Mononuclear cell (primary cell): ENCODE results near the gene MEGF6. TPM values are rescaled to one million over a fixed set of nuclear protein-coding genes. Genes with fewer than 3 reads are reported as not detected.

Experiments
- H3K27me3 ChIP-seq: 2 replicates; pipeline ENCODE4 v1.6.0; 2011; ENCODE audit warnings: low read length, control low read depth; ENCODE audit not compliant: insufficient read depth
- H3K4me1 ChIP-seq: 2 replicates; pipeline ENCODE4 v1.5.1; 2011; ENCODE audit warnings: mild to moderate bottlenecking, low read length, control low read depth; ENCODE audit not compliant: insufficient read depth
- H3K4me3 ChIP-seq: 2 replicates; pipeline ENCODE4 v1.5.1; 2011; ENCODE audit warnings: mild to moderate bottlenecking, low read length, moderate library complexity
- H3K9me3 ChIP-seq: 2 replicates; pipeline ENCODE4 v1.5.1; 2011; ENCODE audit warnings: low read depth, mild to moderate bottlenecking, control low read depth, low read length
- total RNA-seq: library from RNA; depleted of rRNA; stranded (reverse); fragments of >200 nt; gene quantifications from one replicate; pipeline ENCODE4 v1.2.3, GENCODE V29; 2012

MEGF6 gene
- total RNA-seq, 1 donor = 16.2 TPM

DNA sequence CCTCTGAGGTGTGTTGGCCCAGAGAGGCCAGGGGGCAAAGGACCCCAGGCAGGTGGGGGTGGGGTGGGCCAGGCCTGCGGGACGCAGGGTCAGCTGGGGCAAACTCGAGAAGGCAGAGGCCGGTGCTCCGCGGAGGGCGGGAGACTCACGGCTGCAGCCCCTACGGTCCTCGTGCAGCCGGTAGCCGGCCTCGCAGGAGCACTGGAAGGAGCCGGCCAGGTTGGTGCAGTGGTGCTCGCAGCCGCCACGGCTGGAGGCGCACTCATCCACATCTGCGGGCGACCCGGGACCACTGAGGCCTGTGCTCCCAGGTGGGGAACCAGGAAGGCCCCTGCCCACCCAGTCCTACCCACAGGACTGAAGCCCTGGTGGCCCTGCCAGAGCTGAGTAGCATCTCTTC is 101.6 kb downstream of the MEGF6 start:
- no peaks in the 10 kb centered on the region for H3K4me1 ChIP-seq
- no peaks in the 10 kb centered on the region for H3K9me3 ChIP-seq
- no peak overlapping the region for H3K4me3 ChIP-seq
- H3K27me3 ChIP-seq = no peaks in the 10 kb centered on the region

DNA sequence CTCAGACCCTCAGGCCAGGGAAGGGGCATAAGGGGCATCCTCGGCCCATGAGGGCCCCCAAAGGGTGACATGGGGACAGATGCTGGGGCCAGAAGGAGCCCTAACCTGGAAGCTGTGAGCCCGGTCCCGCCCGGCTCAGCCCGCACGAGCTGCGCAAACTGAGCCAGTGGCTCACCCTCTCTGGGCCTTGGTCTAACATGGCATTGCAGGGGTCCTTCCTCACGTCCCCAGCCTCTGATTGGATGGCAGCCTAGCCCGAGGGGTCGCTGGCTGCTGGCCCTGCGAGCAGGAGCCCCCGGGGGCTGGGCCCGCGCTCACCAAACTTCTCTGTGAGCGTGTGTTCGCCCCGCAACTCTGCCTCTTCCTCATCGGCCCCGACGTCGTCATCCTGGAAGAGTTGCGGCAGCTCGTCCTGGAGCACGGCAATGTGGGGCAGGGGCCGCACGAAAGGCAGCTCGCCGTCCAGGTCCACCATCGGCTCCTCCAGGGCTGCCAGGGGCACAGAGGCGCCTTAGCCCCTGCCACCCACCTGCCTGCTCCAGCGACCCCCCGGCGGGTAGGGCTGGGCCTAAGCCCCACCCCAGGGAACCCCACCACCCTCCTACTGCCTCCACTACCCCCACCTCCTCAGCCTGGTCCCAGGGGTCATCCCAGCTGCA is 102.4 kb downstream of the MEGF6 start:
- Histone ChIP-seq H3K27me3 (no peaks in the 10 kb centered on the region), H3K4me3 (no peak overlapping the region), H3K9me3 (no peaks in the 10 kb centered on the region), H3K4me1 (no peaks in the 10 kb centered on the region)

DNA sequence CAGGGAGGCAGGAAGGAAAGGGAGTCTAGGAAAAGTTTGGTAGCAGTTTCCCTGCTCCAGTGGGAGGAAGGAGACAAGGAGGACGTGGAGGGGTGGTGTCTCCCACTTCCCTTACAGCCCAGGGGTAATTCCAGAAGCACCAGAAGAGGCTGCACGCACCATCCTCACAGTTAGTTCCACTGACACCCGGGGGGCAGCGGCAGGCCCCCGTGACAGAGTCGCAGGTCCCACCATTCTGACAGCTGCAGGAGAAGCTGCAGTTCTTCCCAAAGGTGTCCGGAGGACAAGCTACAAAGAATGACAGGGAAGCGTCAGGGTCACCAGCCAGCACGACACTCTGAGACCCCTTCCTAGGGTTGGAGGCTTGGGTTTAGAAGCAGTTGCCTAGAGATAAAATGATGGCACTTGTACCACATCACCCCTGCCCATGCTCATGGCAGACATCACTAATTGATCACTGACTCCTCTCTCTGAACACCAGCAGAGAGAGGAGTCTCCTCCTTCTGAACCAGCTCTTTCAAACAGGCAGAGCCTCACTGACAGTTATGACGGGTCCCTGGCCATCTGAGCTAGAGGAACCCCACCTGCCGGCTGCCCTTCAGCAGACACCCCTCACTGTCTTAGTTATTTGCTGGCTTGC is 103.6 kb downstream of the MEGF6 start:
- H3K4me3 ChIP-seq = no peak overlapping the region
- no peaks in the 10 kb centered on the region for H3K4me1 ChIP-seq
- no peaks in the 10 kb centered on the region for H3K27me3 ChIP-seq
- no peaks in the 10 kb centered on the region for H3K9me3 ChIP-seq

DNA sequence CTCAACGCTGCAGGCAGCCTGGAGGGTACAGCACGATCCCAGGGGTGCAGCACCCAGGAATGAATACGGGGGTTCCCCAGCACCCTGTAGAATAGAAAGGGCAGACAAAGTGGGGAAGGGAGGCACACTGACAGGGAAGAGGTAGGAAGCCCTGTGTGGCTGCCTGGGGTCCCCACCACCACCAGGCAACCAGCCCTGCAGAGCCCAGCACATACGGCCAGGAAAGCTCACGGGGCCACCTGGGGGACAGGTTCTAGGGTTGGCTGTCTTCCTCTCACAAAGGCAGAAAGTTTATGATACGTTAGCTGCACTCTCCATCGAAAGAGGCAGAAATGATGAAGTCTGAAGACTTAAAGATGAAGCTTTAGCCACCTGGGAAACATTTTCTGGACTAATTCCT is 104.4 kb downstream of the MEGF6 start:
- Histone ChIP-seq H3K9me3 (no peaks in the 10 kb centered on the region), H3K27me3 (no peaks in the 10 kb centered on the region), H3K4me3 (no peak overlapping the region), H3K4me1 (no peaks in the 10 kb centered on the region)

DNA sequence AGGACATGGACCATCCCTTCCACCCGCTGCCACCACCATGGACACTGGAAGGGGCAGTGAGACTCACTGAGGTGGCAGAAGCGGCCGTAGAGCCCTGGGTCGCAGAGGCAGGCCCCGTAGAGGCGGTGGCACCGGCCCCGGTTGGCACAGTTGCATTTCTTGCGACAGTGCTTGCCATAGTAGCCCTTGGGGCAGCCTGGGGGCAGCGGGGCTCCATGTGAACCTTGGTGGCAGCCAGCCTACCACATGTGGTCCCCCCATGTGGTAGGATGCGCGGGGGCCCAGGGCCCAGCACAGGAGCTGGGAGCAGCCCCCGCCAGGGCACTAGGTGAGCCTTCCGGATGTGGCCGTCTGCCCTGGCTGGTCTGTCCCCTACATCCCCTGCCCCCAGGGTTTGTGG is 105.3 kb downstream of the MEGF6 start:
- Histone ChIP-seq H3K9me3 (no peaks in the 10 kb centered on the region), H3K4me3 (no peak overlapping the region), H3K27me3 (no peaks in the 10 kb centered on the region), H3K4me1 (no peaks in the 10 kb centered on the region)

DNA sequence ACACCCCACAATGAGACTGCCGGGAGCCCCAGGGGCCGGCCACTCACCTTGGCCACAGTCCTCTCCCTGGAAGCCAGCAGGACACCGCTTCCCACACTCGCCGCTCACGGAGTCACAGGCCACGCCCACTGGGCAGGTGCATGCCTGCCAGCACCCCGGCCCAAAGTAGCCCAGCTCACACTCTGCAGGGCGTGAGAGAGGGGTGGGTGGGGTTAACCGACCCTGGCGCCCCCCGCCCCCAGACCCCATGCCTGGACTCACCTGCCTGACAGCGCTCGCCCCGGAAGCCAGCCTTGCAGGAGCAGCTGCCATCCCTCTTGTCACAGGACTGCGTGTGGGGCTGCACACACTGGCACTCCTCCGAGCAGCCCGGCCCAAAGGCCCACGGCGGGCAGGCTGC is 106.1 kb downstream of the MEGF6 start:
- no peak overlapping the region for H3K4me3 ChIP-seq
- no peaks in the 10 kb centered on the region for H3K4me1 ChIP-seq
- no peaks in the 10 kb centered on the region for H3K27me3 ChIP-seq
- no peaks in the 10 kb centered on the region for H3K9me3 ChIP-seq

DNA sequence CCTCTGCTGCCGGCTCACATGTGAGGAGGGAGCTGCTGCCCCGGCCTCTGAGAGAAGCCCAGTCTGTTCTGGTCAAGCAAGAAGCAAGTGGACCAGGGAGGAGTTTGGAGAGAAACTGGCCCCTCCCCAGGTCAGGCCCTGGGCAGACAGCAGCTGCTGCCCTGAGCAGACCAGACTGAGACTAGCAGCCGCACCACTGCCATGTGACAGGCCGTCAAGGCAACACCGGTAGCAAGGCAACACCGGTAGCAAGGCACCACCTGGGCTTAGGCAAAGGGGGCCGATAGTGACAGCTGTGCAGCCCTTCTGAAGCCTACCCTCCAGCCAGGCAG is 106.5 kb downstream of the MEGF6 start:
- no peaks in the 10 kb centered on the region for H3K9me3 ChIP-seq
- no peaks in the 10 kb centered on the region for H3K27me3 ChIP-seq
- H3K4me1 ChIP-seq = no peaks in the 10 kb centered on the region
- no peak overlapping the region for H3K4me3 ChIP-seq

DNA sequence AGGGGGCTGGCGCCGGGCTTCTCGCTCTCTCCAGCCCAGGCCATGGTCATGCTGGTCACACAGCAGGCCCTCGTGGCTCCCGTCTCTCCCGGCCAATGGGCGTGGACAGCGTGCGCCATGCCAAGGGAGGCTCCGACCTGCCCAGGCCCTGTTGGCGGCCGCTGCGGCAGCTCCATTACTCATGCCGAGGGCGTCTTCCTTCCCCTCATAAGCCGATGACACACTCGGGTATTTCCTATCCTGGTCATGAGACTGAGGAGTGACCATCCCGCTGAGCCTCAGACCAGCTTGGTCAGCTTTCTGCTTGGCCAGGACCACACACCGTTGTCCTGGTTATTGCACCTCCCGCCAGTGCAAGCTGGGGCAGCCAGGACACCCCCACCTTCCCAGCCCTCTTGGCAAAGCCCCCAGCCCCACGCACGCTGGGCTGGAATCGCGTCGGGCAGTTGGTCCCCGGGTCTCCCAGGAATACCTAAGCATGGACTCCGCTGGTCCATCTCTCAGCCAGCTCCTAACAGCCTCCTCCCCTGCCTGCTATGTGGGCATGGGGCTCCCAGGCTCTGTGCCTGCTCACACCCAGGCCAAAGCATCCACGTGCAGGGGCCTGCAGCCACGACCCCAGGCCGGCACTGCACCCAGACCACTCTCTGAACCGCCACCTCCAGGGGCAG is 107.0 kb downstream of the MEGF6 start:
- Histone ChIP-seq H3K9me3 (no peaks in the 10 kb centered on the region), H3K4me1 (no peaks in the 10 kb centered on the region), H3K4me3 (no peak overlapping the region), H3K27me3 (no peaks in the 10 kb centered on the region)

DNA sequence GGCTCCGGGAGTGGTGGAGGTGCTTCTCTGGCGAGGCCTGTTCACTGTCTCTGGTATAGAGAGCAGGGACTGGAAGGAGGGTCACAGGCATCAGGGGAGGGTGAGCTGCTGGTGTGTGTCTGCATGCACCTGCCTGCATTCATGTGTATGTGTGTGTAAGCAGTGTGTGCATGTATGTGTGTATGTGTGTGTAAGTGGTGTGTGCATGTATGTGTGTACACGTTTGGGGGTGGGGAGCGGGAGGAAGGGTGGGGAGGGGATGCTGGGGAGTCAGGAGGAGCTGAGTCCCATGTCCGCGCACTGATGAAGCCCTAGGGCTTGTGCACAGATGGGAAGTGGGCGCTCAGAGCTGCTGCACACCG is 107.8 kb downstream of the MEGF6 start:
- Histone ChIP-seq H3K27me3 (no peaks in the 10 kb centered on the region), H3K9me3 (no peaks in the 10 kb centered on the region), H3K4me3 (no peak overlapping the region), H3K4me1 (no peaks in the 10 kb centered on the region)

DNA sequence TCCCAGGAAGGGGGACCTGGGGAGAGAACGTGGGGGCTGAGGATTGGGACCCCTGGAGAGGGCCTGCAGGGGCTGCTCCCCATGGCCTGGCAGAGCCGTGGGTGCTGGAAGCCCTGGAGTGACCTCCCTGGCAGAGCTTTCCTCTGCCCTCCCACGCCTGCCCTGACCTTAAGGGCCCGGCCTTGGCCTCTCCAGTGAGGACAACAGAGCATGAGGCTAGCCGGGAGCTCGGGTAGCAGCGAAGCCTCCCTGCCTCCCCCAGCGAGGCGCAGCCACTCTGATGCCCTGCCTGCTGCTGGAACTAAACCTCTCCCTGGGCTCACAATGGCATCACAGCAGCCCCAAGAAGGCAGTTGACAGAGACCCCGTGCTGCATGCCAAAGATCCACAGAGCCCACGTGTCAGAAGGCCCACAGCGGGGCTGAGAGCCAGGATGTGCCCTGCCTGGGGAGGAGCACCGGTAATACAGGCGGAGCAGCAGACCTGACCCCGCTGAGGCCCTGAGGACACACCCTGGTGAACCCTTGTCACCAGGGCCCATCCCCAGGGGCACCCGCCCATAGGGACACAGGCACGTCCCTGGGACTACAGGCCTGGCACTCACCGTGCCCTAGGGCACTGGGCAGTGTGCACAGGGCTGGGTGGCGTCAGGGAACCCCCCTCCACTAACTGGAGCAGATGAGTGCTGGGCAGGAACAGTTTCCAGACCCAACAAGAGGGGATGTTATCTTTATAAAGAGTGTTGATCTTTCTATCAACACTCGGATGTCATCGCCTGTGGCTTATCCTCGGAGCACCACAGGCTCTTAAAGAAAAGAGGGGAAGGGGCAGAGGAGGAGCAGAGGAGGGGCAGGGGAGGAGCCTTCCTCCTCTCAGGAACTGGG is 108.4 kb downstream of the MEGF6 start:
- Histone ChIP-seq H3K27me3 (no peaks in the 10 kb centered on the region), H3K4me3 (no peak overlapping the region), H3K4me1 (no peaks in the 10 kb centered on the region), H3K9me3 (no peaks in the 10 kb centered on the region)

DNA sequence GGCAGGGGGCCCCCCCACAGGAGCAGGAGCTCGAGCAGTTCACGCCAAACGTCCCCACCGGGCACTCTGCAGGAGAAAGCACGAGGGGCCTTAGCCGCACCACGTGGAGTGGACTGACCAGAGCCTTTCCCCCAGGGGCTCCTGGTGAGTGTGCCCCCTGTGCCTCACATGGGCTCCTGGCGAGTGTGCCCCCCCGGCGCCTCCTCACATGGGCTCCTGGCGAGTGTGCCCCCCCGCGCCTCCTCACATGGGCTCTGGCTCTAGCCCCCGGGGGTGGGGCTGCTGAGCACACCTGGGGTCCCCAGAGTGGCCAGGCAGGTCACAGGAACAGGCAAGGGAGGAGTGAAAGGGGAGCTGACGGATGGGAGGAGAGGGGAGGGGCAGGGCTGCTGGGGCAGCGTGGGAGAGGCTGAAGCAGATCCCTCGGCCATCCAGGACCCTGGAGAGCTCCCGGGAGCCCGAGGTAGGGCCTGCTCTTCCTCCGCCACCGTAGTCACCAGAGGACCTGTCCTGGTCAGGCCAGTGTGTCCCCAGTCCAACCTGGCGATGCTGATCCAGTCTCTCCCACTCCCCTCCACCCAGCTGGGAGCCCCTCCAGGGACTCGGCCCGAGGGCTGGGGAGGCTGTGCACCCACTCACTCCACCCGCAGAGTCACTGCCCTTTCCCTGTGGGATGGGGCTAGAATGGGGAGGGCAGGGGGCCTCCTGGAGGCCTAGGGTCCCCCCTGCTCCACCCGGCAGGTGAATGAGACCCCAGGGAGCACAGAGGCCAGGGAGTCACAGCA is 109.3 kb downstream of the MEGF6 start:
- Histone ChIP-seq H3K4me3 (no peak overlapping the region), H3K9me3 (no peaks in the 10 kb centered on the region), H3K4me1 (no peaks in the 10 kb centered on the region), H3K27me3 (no peaks in the 10 kb centered on the region)

DNA sequence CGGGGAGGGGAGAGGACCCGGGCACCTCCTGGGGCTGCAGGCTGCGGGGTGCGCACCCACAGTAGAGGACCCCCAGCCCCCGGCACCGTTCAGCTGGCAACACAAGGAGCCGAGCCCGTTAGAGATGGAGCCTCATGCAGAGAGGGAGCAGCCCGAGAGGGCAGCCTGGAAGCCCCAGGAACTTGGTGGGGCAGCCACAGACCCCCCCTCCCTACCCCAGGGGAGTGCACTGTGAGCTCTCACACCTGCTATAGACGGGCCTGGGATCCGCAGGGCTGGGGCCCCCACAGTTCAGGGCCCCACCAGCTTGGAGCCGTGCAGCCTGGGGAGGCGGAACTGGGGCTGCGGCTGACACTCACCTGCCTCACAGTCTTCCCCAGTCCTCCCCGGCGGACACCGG is 109.9 kb downstream of the MEGF6 start:
- H3K4me1 ChIP-seq = no peaks in the 10 kb centered on the region
- H3K9me3 ChIP-seq = no peaks in the 10 kb centered on the region
- H3K27me3 ChIP-seq = no peaks in the 10 kb centered on the region
- H3K4me3 ChIP-seq = no peak overlapping the region

DNA sequence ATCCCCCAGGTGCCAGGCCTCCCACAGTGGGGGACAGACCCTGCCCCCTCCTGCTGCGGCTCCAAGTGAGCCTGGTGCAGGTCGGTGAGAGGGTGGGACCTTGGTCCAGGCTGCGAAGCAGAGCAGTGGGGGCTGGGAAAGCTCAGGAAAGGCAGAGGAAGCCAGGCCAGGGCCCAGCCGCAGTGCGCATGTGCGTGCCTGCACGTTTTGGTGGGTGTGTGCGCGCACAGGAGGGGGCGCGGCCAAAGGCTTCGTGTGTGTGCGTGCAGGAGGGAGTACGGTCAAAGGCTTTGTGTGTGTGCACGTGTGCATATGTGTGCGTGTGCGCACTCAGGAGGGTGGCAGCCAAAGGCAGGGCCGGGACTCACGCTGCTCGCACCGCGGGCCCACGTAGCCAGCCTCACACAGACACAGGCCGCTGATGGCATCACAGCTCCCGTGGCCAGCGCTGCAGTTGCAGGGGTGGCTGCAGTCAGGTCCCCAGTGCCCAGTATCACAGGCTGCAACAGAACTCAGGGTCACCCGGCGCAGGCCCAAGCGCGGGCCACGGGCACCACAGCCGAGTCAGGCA is 111.0 kb downstream of the MEGF6 start:
- no peaks in the 10 kb centered on the region for H3K9me3 ChIP-seq
- no peak overlapping the region for H3K4me3 ChIP-seq
- H3K27me3 ChIP-seq = no peaks in the 10 kb centered on the region
- H3K4me1 ChIP-seq = no peaks in the 10 kb centered on the region

DNA sequence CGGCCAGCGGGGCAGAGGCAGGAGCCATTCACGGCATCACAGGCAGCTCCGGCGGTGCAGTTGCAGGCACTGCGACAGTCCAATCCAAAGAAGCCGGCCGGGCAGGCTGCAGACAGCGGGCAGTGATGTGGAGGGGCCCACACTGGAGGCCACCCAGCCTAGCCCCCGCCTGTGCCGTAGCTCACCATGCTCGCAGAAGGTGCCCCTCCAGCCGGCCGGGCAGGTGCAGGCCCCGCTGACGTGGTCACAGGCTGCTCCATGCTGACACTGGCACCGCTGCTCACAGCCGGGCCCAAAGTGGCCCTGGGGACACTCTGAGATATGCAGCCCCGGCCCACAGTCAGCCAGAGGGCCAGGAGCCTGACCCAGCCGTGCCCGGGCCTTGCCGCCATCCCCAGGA is 111.7 kb downstream of the MEGF6 start:
- H3K9me3 ChIP-seq = no peaks in the 10 kb centered on the region
- no peaks in the 10 kb centered on the region for H3K4me1 ChIP-seq
- H3K27me3 ChIP-seq = no peaks in the 10 kb centered on the region
- H3K4me3 ChIP-seq = no peak overlapping the region
